ENCODE data around the gene ABL1. TPM values are rescaled to one million over a fixed set of nuclear protein-coding genes. Genes with fewer than 3 reads are reported as not detected.
A peak's percentile ranks its signal among the peaks of the same experiment; 100 is the strongest.

ABL1 gene
- total RNA-seq, 1 experiment from 2014 or later = 57.2 TPM

DNA sequence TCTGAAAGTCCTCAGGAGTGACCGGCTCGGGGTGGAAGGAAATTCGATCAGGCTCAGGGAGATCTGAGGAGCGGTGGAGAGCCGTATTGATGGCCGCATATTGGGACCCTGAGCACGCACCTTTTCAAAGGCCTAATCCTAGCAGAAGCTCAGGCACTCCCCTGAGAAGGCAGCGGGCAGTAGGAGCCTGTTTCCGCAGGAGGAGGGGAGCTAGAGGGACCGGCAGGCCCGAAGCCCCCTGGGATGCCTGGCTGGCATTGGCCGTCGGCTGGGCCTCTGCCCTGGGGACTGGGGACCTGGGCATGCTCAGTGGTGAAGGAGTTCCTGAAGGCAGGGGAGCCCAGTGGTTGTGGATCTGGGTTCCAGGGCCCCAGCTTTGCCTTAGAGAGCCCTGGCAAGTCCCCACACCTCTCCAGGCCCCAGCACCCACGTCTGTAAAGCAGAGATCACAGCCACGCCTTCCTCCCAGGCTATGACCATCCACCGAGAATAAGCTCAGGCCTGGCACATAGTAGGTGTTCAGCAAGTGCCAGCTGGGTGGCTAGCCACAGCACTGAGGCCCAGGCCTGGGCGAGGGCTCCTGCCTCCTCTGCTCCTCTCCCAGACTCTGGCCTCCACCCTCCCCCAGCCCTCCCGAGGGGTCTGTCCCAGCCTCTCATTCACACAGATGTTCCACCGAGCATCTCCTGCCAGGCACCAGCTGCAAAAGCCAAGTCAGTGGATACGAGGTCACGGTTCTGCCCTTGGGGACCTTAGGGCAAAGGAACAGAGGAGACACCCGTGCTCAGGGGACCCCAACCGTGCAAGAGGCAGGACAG lies 78.8 kb downstream of the ABL1 start:
- Histone ChIP-seq H3K4me3 (peak overlapping the region; percentile 22; the same call in 1 of the 2 replicates), H3K4me1 (no peaks in the 10 kb centered on the region; the same call in 1 of the 2 replicates), H3K27me3 (peaks cover 42% of the 10 kb centered on the region), H3K36me3 (no peaks in the 10 kb centered on the region), H3K9me3 (replicated peaks) (no peaks in the 10 kb centered on the region), H3K27ac (no peak overlapping the region)
- DNase-seq = no peak

DNA sequence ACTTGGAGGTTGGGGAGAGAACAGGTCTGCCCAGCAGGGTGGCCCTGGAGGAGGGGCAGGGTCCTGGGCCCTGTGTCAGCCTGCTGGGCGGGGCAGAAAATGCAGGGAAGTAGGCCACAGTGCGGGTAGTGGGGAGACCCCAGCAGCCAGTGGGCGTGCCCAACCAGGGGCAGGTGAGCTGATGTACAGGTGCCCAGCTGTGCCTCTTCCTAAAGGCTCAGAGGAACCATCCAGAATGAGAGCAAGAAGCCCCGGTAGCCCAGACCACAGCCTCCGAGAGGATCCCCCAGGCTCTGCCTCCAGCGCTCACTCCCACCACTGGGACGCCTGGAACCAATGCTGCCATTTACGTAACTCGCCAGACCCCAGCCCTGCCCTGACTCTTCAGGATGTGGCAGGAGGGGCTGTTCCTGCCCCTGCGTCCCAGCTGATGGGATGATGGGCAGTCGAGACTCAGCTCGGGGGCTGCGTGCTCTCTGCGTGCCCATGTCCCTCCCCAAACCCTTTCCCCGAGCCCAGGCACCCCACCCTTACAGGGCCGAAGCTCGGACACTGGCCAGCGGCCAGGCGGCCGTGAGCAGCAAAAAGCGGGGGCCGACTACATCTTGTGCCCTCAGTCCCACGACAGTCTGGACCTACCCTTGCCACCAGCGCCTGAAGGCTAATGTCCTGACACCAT lies 79.5 kb downstream of the ABL1 start:
- no peaks in the 10 kb centered on the region for H3K36me3 ChIP-seq
- peaks cover 48% of the 10 kb centered on the region for H3K27me3 ChIP-seq
- no peak overlapping the region for H3K4me3 ChIP-seq
- no peaks in the 10 kb centered on the region for H3K9me3 ChIP-seq (replicated peaks)
- DNase-seq = no peak
- H3K4me1 ChIP-seq = no peaks in the 10 kb centered on the region; the same call in 1 of the 2 replicates
- no peak overlapping the region for H3K27ac ChIP-seq

DNA sequence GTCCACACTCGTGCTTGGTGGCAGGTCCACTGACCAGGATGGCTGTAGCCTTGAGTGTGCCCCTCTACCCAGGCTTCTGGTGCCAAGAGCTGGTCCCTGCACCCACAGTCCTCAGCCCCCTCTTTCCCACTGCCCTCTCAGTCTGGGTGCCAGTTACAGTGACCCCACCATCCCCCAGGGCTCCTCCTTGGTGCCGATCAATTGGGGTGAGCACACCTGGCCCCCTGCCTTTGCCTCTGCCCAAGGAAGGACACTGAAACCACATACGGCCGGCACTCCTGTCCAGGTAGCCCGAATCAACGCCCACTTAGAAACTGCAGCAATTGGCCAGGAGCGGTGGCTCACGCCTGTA lies 80.0 kb downstream of the ABL1 start:
- H3K27me3 ChIP-seq = peaks cover 51% of the 10 kb centered on the region
- DNase-seq = no peak
- no peaks in the 10 kb centered on the region for H3K36me3 ChIP-seq

DNA sequence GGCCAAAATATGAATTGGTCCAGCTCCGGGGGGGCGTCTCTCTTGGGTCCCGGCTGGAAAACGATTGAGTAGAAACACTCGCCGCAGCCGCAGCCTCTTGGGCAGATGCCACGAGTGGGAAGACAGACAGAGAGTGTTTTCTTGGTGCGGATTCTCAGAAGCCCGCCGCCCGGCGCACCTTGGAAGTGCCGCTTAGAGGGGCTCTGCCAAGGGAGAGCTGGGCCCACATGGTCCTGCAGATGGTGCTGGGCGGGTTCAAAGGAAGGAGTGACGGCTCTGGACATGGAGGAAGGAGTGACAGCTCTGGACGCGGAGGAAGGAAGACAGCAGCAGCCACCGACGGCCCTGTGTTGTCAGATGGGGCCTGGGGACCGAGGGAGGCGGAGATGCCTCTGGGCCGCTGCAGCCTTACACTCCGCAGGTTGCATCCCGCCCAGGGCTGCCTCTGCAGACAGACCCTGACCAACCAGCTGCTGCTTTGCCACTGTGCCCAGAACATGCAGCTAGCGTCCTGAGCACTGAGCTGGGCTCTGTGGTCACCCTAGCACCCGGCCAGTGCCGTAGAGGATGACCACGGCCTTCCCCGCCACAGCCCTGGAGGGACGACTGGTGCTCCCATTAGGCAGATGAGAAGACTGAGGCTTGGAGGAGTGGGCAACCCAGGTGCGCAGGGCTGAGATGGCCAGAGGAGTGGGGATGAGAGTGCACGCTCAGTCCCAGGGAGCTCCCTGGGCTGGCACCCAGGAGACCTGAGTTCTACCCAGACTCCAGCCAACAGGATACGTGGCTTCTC lies 82.3 kb downstream of the ABL1 start:
- H3K4me1 ChIP-seq = peaks cover 5% of the 10 kb centered on the region; the same call in 1 of the 2 replicates
- peaks cover 74% of the 10 kb centered on the region for H3K27me3 ChIP-seq
- H3K4me3 ChIP-seq = no peak overlapping the region
- no peak overlapping the region for H3K27ac ChIP-seq
- no peaks in the 10 kb centered on the region for H3K36me3 ChIP-seq
- H3K9me3 ChIP-seq (replicated peaks) = no peaks in the 10 kb centered on the region
- no peak for DNase-seq

More for the DNA sequence above, 80.0 kb downstream of the ABL1 start:
- H3K9me3 ChIP-seq (replicated peaks) = no peaks in the 10 kb centered on the region
- no peaks in the 10 kb centered on the region; the same call in 1 of the 2 replicates for H3K4me1 ChIP-seq
- H3K27ac ChIP-seq = no peak overlapping the region
- no peak overlapping the region for H3K4me3 ChIP-seq

DNA sequence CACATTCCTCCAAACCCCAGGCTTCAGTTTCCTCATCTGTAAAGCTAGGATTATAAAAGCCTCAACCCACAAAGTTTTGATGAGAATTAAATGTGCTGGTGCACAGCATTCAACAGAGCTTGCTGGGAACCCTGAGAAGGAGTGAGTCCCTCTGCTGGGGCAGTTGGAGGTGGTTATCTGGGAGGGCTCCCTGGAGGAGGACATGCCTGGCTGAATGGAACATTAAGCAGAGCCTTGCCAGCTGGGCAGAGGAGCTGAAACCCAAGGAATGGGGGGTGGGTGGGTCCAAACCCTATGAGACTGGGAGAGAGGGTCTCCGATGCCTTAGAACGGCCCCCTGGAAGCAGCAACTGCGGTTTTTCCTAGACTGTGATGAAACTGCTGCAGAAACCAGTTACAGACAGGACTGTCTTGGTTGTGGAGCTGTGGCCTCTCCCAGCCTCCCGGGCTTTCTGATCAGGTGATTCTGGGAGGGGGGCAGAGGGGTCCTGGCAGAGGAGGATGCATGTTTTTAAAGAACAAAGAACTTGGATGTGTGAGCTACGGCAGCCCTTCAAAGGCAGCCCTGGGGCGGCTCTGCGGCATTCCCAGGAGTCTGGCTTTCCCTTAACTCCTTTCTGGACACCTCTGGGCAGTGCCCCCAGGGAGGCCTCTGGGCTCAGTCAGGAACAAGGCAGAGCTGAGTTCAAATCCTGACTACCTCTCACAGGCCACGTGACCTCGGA lies 83.2 kb downstream of the ABL1 start:
- no peaks in the 10 kb centered on the region for H3K9me3 ChIP-seq (replicated peaks)
- peaks cover 78% of the 10 kb centered on the region for H3K27me3 ChIP-seq
- peaks cover 10% of the 10 kb centered on the region; the same call in 1 of the 2 replicates for H3K4me1 ChIP-seq
- no peak overlapping the region for H3K4me3 ChIP-seq
- H3K36me3 ChIP-seq = no peaks in the 10 kb centered on the region
- H3K27ac ChIP-seq = no peak overlapping the region
- no peak for DNase-seq

DNA sequence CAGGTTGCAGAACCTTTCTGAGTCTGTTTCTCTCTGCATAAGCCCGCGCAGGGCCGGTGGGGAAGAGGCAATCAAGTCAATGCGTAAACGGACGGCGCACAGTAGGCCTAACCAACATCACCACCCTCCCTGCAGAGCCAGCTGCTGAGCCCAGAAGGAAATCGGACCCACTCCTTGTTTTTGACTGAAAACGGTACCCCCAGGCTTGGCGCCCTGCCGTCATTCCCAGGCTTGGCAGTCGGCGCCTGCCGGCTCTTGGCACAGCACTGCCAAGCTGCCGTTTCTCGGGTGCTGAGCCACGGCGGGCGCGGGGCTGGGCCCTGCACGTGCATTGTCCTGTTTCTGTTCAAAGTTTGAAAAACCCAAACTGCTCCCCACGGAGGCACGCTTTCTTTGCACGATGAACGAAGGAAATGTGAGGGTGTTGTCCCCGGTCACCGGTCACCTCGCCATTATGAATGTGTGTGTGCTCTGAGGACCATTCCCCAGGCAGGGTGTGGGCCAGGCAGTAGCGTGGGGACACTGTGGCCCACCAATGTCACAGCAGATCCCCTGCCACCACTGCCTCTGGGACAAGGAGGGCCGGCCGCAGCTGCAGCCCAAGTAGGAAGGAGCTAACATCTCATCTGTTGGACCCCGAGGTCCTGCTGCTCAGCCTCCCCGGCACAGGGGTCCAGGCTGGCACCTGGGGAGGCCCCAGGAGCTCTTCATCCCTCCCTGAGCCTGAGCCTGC lies 83.9 kb downstream of the ABL1 start:
- Histone ChIP-seq H3K27me3 (peaks cover 78% of the 10 kb centered on the region), H3K36me3 (no peaks in the 10 kb centered on the region), H3K4me1 (peaks cover 12% of the 10 kb centered on the region; the same call in 1 of the 2 replicates), H3K9me3 (replicated peaks) (no peaks in the 10 kb centered on the region), H3K27ac (no peak overlapping the region), H3K4me3 (no peak overlapping the region)
- DNase-seq = no peak

DNA sequence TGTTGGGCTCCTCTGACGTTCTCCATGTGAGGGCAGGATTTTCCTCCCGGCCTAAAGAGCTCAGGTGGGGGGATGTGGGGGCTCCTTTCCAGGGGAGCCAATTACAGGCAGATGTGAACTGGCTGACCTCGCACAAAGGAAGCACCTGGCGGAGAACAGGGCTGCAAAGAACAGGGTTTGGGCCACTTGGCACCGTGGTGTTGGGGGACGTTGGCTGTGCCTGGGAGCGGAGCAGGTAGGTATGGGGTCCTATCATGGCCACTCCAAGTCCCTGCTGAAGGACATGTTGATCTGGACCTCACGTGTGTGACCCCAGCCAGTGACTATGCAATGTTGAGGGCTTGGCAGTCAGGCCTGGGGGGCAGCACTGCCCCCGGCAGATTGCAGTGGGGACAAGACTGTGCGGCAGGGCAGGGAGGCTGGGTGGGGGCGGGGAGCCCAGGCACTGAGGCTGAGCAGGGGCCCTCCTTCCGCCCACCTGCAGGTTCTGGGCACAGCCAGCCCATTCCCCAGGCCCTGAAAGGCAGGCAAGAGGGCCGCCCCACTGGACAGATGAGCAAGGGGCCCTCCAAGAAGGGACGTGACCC lies 84.6 kb downstream of the ABL1 start:
- DNase-seq = no peak
- peaks cover 76% of the 10 kb centered on the region for H3K27me3 ChIP-seq
- H3K9me3 ChIP-seq (replicated peaks) = no peaks in the 10 kb centered on the region
- peaks cover 12% of the 10 kb centered on the region; the same call in 1 of the 2 replicates for H3K4me1 ChIP-seq
- H3K4me3 ChIP-seq = no peak overlapping the region
- no peak overlapping the region for H3K27ac ChIP-seq
- H3K36me3 ChIP-seq = no peaks in the 10 kb centered on the region

DNA sequence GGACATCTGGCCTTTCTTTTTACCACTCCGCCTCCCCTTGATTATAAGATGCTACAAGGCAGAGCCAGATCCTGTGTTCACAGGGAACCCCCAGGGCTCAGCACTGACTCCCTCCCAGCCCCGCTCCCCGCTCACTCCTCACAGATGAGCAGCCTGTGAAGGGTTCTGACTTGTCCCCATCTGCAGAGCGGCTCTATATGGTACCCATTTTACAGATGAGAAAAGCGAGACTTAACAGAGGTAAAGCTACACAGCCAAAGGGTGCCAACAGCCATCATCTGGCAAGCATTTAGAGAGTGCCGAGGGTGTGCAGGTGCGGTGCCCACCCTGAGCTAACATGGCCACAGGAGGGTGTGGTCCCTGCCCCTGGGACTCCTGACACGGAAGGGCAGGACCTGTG lies 85.2 kb downstream of the ABL1 start:
- no peaks in the 10 kb centered on the region for H3K36me3 ChIP-seq
- H3K27ac ChIP-seq = no peak overlapping the region
- H3K9me3 ChIP-seq (replicated peaks) = no peaks in the 10 kb centered on the region
- peaks cover 76% of the 10 kb centered on the region for H3K27me3 ChIP-seq
- H3K4me1 ChIP-seq = peaks cover 12% of the 10 kb centered on the region; the same call in 1 of the 2 replicates
- H3K4me3 ChIP-seq = no peak overlapping the region
- no peak for DNase-seq

DNA sequence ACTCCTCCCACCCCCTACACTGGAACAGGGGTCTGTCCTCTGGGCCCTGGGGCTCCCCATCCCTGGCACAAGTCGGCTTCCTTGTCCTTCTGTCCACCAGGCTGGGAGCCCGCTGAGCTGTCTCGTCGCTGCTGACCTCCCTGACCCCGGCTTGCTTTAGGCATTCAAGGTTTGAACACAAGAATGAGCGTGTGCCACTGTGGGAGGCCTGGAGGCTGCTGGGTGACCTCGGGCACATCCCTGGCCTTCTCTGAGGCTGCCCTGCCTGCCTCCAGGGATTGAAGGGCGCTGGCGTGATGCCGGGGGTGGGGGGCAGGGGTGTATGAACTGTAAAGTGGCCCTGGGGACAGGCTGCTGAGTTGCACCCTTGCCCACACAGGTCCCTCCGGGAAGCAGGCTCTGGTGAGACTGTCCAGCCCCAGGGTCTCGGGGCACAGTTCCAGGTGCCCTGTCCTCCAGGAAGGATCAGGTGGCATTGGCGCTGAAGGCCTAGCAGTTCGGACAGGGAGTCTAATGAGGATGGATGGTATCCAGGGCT lies 85.8 kb downstream of the ABL1 start:
- peaks cover 12% of the 10 kb centered on the region; the same call in 1 of the 2 replicates for H3K4me1 ChIP-seq
- H3K27ac ChIP-seq = no peak overlapping the region
- no peak overlapping the region for H3K4me3 ChIP-seq
- no peaks in the 10 kb centered on the region for H3K9me3 ChIP-seq (replicated peaks)
- H3K27me3 ChIP-seq = peaks cover 80% of the 10 kb centered on the region
- DNase-seq = no peak
- H3K36me3 ChIP-seq = no peaks in the 10 kb centered on the region

DNA sequence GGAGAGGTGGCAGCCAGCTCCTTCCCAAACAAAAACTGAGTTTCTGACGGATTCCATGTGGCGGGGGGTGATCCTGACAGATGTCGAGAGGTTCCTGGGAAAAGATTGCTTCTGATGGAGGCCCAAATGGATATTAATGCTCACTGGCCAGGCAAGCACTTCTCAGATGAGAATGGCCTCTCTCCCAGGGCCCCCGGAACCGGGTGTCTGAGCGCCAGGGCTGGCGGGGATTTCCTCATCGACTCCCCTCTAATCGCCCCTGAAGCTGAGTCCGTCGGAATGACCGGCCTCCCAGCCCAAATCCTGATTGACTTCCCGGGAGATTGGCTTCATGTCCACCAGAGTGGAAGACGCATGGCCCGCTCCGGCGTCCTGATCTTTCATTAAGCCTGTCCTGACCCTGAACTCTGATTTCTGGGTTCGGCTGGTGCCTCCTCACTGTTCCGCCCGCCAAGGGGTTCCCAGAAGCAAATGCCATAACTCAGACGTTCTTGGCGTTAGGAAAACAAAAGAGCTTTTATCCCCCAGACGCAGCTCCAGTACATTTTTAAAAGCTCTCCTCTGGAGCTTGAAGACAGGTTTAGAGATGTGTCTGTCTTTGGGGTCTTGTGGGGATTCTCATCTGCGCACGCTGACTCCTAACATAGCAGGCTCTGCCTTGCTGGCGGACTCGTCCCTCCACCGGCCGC lies 86.4 kb downstream of the ABL1 start:
- H3K27me3 ChIP-seq = peaks cover 83% of the 10 kb centered on the region
- DNase-seq = no peak
- H3K4me3 ChIP-seq = no peak overlapping the region

DNA sequence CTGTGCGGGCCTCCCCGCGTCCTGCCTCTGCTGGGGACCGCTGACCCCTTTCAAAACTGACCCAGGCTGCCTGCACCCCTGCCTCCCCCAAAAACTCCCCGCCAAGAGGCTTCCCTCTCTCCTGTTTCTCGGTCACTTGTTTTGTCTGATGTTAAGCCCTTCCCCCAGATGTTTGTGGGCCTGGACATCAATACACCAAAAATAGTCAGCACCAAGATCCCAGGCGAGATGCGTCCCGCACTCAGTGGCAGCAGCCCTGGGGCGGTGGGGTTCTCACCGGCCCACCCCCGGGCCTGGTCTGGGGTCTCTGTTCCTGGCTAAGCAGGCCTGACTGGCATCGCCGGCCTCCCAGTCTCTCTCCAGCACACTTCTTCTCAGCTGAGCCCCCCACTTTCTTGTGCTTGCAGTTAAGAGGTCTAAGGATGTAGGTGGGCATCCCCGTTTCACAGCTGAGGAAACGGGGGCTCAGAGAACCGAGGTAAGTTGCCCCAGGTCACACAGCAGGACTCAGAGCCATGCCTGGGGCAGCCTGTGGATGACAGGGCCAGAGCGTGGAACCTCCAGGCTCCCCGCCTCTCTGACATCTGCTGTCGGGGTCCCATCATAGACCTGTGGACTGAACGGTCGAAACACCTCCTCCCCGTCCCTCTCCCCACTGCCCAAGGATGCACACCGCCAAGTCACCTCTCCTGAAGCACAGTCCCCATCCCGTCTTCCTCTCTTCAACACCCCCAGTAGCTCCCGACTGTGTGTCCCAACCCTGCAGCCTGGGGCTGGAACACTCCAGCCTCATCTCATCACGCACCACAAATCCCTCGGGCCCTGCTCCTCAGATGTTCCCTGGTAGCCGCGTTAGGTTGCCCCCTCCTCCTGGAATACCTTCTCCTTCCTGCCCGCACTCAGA lies 87.2 kb downstream of the ABL1 start:
- peaks cover 15% of the 10 kb centered on the region for H3K4me1 ChIP-seq
- H3K4me3 ChIP-seq = no peak overlapping the region
- no peaks in the 10 kb centered on the region for H3K36me3 ChIP-seq
- no peak overlapping the region for H3K27ac ChIP-seq
- no peak for DNase-seq
- H3K27me3 ChIP-seq = peaks cover 80% of the 10 kb centered on the region
- H3K9me3 ChIP-seq (replicated peaks) = no peaks in the 10 kb centered on the region

More for the DNA sequence above, 86.4 kb downstream of the ABL1 start:
- H3K4me1 ChIP-seq = peaks cover 12% of the 10 kb centered on the region; the same call in 1 of the 2 replicates
- no peaks in the 10 kb centered on the region for H3K36me3 ChIP-seq
- no peaks in the 10 kb centered on the region for H3K9me3 ChIP-seq (replicated peaks)
- no peak overlapping the region for H3K27ac ChIP-seq

Measured in SJCRH30 (cell line).